Gastrocnemius medialis (tissue), 4 donors: Measurements from ENCODE around the gene LPO.

Experiments used
- CTCF ChIP-seq, 5 experiments: fragments of 450-650 bp in 3 of 5; fragments of 200-600 bp in 2 of 5; sonication (generic) in 2 of 5; IDR thresholded peaks in 4 of 5; conservative IDR thresholded peaks in 1 of 5; 1 replicate in 4 of 5; 2 replicates in 1 of 5; pipeline ENCODE4 v1.5.1; 2016 to 2019; ENCODE audit warnings: antibody characterized with exemption in 5 of 5, mild to moderate bottlenecking in 3 of 5, moderate library complexity in 3 of 5
- POLR2A ChIP-seq, 2 donors: fragments of 450-650 bp; IDR thresholded peaks; one replicate each; pipeline ENCODE4 v1.6.1; 2017; ENCODE audit warnings: antibody characterized with exemption in 2 of 2, mild to moderate bottlenecking in 2 of 2, moderate library complexity in 2 of 2

- TF ChIP-seq CTCF (IDR thresholded peaks at IDR 0.05 in 4 of 5, conservative IDR thresholded peaks at IDR 0.05 in 1 of 5), result no peak
- TF ChIP-seq POLR2A (IDR thresholded peaks at IDR 0.05), result no peak
Measured at GRCh38 chr17:58313815-58314705, 75.7 kb downstream of the LPO start.
